GM12878 (cell line): ENCODE measurements around the gene BOLA2B. TPM values are rescaled to one million over a fixed set of nuclear protein-coding genes. Genes with fewer than 3 reads are reported as not detected.
A peak's percentile ranks its signal among the peaks of the same experiment; 100 is the strongest.

ENCODE experiments used
- ATF7 ChIP-seq: fragments of 450-650 bp; IDR thresholded peaks from 2 replicates; pipeline ENCODE4 v1.6.1; 2016; ENCODE audit warnings: low read depth, mild to moderate bottlenecking
- CBFB ChIP-seq: IDR thresholded peaks from 2 replicates; pipeline ENCODE4 v1.6.1; 2016; ENCODE audit warnings: antibody characterized with exemption, low read depth
- CHD2 ChIP-seq: IDR thresholded peaks from 2 replicates; pipeline ENCODE4 v1.6.1; 2011; ENCODE audit warnings: low read depth, low read length, improper control_type of control experiment, borderline replicate concordance
- EED ChIP-seq: sonication (generic); IDR thresholded peaks from 2 replicates; pipeline ENCODE4 v1.6.1; 2016; ENCODE audit warnings: antibody characterized with exemption, low read depth
- FOXK2 ChIP-seq: fragments of 450-650 bp; IDR thresholded peaks from 2 replicates; pipeline ENCODE4 v1.6.1; 2017; ENCODE audit warnings: mild to moderate bottlenecking, moderate library complexity
- FOXM1 ChIP-seq: IDR thresholded peaks from 2 replicates; pipeline ENCODE4 v1.6.1; 2012; ENCODE audit warnings: low read depth, mild to moderate bottlenecking, inconsistent platforms, low read length, moderate library complexity
- HDAC6 ChIP-seq: fragments of 200-600 bp; sonication (generic); IDR thresholded peaks from one replicate; pipeline ENCODE4 v1.8.0; 2017; ENCODE audit warnings: antibody characterized with exemption; ENCODE audit not compliant: unreplicated experiment
- HDGF ChIP-seq: fragments of 450-650 bp; IDR thresholded peaks from 2 replicates; pipeline ENCODE4 v1.6.1; 2016; ENCODE audit warnings: antibody characterized with exemption
- IKZF1 ChIP-seq: fragments of 450-650 bp; conservative IDR thresholded peaks from 2 replicates; pipeline ENCODE4 v1.6.1; 2017; ENCODE audit warnings: antibody characterized with exemption, mild to moderate bottlenecking
- IKZF2 ChIP-seq, 2 experiments: fragments of 450-650 bp; IDR thresholded peaks; 2 replicates each; pipeline ENCODE4 v1.6.1; 2017; ENCODE audit warnings: mild to moderate bottlenecking in 2 of 2, moderate library complexity in 2 of 2
- IRF4 ChIP-seq: IDR thresholded peaks from 2 replicates; pipeline ENCODE4 v1.6.1; 2011; ENCODE audit warnings: low read depth, low read length
- KLF5 ChIP-seq: fragments of 450-650 bp; IDR thresholded peaks from 2 replicates; pipeline ENCODE4 v1.6.1; 2014; ENCODE audit warnings: mild to moderate bottlenecking; ENCODE audit not compliant: partially characterized antibody
- MEF2A ChIP-seq: IDR thresholded peaks from 2 replicates; pipeline ENCODE4 v1.6.1; 2011; ENCODE audit warnings: low read depth, mild to moderate bottlenecking, low read length, moderate library complexity; ENCODE audit not compliant: insufficient read depth
- MTA3 ChIP-seq: IDR thresholded peaks from 2 replicates; pipeline ENCODE4 v1.6.1; 2012; ENCODE audit warnings: low read length, inconsistent platforms, borderline replicate concordance
- MYB ChIP-seq: fragments of 150-350 bp; IDR thresholded peaks from 2 replicates; pipeline ENCODE4 v1.6.1; 2014; ENCODE audit warnings: mild to moderate bottlenecking, low read depth, low read length, borderline replicate concordance
- POLR2AphosphoS2 ChIP-seq: IDR thresholded peaks from 2 replicates; pipeline ENCODE4 v1.6.1; 2011; ENCODE audit warnings: low read depth, mild to moderate bottlenecking, low read length, improper control_type of control experiment, moderate library complexity
- SUZ12 ChIP-seq: fragments of 200-600 bp; sonication (generic); IDR thresholded peaks from one replicate; pipeline ENCODE4 v1.6.1; 2018; ENCODE audit warnings: antibody characterized with exemption, mild to moderate bottlenecking; ENCODE audit not compliant: unreplicated experiment
- TARDBP ChIP-seq: IDR thresholded peaks from 2 replicates; pipeline ENCODE4 v1.6.1; 2016; ENCODE audit warnings: borderline replicate concordance
- TCF3 ChIP-seq: IDR thresholded peaks from 2 replicates; pipeline ENCODE4 v1.6.1; 2012; ENCODE audit warnings: low read depth, mild to moderate bottlenecking, low read length, borderline replicate concordance; ENCODE audit not compliant: insufficient read depth
- TCF7 ChIP-seq: IDR thresholded peaks from 2 replicates; pipeline ENCODE4 v1.6.1; 2014; ENCODE audit warnings: antibody characterized with exemption, borderline replicate concordance
- polyA plus RNA-seq, 11 experiments: library from polyadenylated mRNA; depleted of rRNA in 4 of 11; unstranded in 6 of 11; stranded (reverse) in 5 of 11; fragments of >200 nt; fragmentation: Nextera tagmentation in 4 of 11; fragmentation: Illumina TruSeq in 1 of 11; extraction: Ambion mirVana in 4 of 11; extraction: Trizol in 1 of 11; gene quantifications; 1 replicate in 1 of 11; 2 replicates in 10 of 11; pipeline versions ENCODE4 v1.2.1 to v1.2.3, GENCODE V29; 2011 to 2016; ENCODE audit warnings: inconsistent platforms in 2 of 11, missing spikeins in 2 of 11, low read depth in 1 of 11
- total RNA-seq, 4 experiments: library from RNA; depleted of rRNA in 3 of 4; stranded (reverse); fragments of >200 nt in 3 of 4; fragmentation: Illumina TruSeq in 1 of 4; extraction: Trizol in 1 of 4; gene quantifications; 2 replicates each; pipeline versions ENCODE4 v1.2.1 to v1.2.3, GENCODE V29; 2013 to 2021
- TF ChIP-seq, protein P1 (sequence below): fragments of 450-650 bp; IDR thresholded peaks from 2 replicates; pipeline ENCODE4 v1.6.1; 2016; ENCODE audit warnings: mild to moderate bottlenecking
- TF ChIP-seq, protein P2 (sequence below): fragments of 450-650 bp; IDR thresholded peaks from 2 replicates; pipeline ENCODE4 v1.6.1; 2017; ENCODE audit warnings: mild to moderate bottlenecking, moderate library complexity
- TF ChIP-seq, protein P3 (sequence below): fragments of 450-650 bp; IDR thresholded peaks from 2 replicates; pipeline ENCODE4 v1.6.1; 2017; ENCODE audit warnings: mild to moderate bottlenecking, low read depth, inconsistent platforms; ENCODE audit not compliant: poor library complexity, severe bottlenecking

Gene BOLA2B
- total and polyA plus RNA-seq, 10 of the 15 experiments (the other 5 are each of a cell fraction or from before 2014, with no cell fraction given), result 39.9 to 292 (median 130) TPM

DNA sequence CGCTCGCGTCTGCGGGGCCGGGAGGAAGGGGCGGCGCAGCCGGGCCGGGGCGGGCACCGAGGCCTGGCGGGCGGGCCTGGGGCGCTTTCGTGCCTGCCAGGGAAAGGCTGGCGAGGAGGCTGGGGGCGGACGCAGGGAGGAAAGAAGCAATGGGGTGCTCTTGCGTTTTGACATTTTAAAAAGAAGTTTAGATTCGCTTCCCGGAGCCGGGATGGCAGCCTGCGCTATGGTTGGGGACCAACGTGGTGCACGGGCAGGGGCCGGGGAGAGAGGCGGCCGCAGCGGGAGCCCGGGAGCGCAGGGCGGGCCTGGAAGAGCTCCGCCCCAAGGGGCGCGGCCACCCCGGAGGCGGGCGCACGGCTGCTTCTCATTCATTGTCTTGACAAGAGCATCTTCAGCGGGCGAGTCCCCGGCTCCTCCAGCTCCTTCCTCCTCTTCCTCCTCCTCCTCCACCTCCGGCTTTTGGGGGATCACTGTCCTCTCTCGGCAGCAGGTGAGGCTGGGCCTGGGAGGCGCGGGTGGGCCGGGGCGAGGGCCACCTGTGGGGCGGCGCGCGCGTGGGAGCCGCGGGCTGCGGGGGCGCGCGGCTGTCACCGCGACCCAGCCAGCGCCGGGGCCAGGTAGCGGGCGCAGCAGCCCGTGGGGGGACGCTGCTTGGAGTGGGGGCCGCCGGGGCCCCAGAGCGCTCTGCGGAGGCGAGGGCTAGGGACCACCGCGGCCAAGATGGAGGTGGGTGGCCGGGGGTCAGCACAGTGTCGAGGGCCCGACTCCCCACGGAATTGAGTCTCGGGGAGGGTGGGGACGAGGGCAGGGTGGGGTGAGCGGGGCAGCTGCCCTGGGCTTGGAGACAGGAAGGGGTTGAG, 10.0 kb downstream of the BOLA2B start, which contains the start of gene CORO1A (continued):
- TF ChIP-seq, protein P1, sequence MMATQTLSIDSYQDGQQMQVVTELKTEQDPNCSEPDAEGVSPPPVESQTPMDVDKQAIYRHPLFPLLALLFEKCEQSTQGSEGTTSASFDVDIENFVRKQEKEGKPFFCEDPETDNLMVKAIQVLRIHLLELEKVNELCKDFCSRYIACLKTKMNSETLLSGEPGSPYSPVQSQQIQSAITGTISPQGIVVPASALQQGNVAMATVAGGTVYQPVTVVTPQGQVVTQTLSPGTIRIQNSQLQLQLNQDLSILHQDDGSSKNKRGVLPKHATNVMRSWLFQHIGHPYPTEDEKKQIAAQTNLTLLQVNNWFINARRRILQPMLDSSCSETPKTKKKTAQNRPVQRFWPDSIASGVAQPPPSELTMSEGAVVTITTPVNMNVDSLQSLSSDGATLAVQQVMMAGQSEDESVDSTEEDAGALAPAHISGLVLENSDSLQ, result peak; percentile 12; the same call in 1 of the 2 replicates
- TF ChIP-seq CHD2 (no peak), MEF2A (no peak), KLF5 (no peak), POLR2AphosphoS2 (no peak; the same call in 1 of the 2 replicates), HDAC6 (no peak), TARDBP (no peak), FOXM1 (no peak), CBFB (no peak), IKZF2 (IDR thresholded peaks at IDR 0.05) (no peak), HDGF (no peak), SUZ12 (no peak), IRF4 (no peak), ATF7 (no peak), MYB (no peak), TCF7 (no peak), TCF3 (0 out of 2 replicates have a peak, but pooled peaks have one; percentile 11), IKZF1 (peak; percentile 64), EED (no peak), FOXK2 (no peak), MTA3 (no peak)
- TF ChIP-seq, protein P2, sequence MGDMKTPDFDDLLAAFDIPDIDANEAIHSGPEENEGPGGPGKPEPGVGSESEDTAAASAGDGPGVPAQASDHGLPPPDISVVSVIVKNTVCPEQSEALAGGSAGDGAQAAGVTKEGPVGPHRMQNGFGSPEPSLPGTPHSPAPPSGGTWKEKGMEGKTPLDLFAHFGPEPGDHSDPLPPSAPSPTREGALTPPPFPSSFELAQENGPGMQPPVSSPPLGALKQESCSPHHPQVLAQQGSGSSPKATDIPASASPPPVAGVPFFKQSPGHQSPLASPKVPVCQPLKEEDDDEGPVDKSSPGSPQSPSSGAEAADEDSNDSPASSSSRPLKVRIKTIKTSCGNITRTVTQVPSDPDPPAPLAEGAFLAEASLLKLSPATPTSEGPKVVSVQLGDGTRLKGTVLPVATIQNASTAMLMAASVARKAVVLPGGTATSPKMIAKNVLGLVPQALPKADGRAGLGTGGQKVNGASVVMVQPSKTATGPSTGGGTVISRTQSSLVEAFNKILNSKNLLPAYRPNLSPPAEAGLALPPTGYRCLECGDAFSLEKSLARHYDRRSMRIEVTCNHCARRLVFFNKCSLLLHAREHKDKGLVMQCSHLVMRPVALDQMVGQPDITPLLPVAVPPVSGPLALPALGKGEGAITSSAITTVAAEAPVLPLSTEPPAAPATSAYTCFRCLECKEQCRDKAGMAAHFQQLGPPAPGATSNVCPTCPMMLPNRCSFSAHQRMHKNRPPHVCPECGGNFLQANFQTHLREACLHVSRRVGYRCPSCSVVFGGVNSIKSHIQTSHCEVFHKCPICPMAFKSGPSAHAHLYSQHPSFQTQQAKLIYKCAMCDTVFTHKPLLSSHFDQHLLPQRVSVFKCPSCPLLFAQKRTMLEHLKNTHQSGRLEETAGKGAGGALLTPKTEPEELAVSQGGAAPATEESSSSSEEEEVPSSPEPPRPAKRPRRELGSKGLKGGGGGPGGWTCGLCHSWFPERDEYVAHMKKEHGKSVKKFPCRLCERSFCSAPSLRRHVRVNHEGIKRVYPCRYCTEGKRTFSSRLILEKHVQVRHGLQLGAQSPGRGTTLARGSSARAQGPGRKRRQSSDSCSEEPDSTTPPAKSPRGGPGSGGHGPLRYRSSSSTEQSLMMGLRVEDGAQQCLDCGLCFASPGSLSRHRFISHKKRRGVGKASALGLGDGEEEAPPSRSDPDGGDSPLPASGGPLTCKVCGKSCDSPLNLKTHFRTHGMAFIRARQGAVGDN, result 0 out of 2 replicates have a peak, but pooled peaks have one; percentile 18
- TF ChIP-seq, protein P3, sequence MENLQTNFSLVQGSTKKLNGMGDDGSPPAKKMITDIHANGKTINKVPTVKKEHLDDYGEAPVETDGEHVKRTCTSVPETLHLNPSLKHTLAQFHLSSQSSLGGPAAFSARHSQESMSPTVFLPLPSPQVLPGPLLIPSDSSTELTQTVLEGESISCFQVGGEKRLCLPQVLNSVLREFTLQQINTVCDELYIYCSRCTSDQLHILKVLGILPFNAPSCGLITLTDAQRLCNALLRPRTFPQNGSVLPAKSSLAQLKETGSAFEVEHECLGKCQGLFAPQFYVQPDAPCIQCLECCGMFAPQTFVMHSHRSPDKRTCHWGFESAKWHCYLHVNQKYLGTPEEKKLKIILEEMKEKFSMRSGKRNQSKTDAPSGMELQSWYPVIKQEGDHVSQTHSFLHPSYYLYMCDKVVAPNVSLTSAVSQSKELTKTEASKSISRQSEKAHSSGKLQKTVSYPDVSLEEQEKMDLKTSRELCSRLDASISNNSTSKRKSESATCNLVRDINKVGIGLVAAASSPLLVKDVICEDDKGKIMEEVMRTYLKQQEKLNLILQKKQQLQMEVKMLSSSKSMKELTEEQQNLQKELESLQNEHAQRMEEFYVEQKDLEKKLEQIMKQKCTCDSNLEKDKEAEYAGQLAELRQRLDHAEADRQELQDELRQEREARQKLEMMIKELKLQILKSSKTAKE, result no peak
